HL-60 (cell line): ENCODE measurements around the gene ZDHHC19.
"Not testable (repeated sequence)": the region's sequence is repeated elsewhere in the genome, so short reads cannot be mapped to it uniquely, and the experiment has no call there.

Experiments
- DNase-seq, 2 experiments: peaks; one replicate each; pipeline ENCODE4 v3.0.0-alpha.2; 2010 to 2020; ENCODE audit warnings: low read depth in 1 of 2, low spot score in 1 of 2
- H3K27ac ChIP-seq: fragments of 250-450 bp; sonication (Bioruptor Pico); replicated peaks from 2 replicates; pipeline ENCODE4 v1.5.1; 2020; ENCODE audit warnings: mild to moderate bottlenecking, moderate library complexity
- H3K27me3 ChIP-seq: fragments of 250-450 bp; sonication (Bioruptor Pico); 2 replicates; pipeline ENCODE4 v1.5.1; 2021; ENCODE audit warnings: mild to moderate bottlenecking, moderate library complexity; ENCODE audit not compliant: insufficient read depth, poor library complexity, severe bottlenecking
- H3K4me3 ChIP-seq: replicated peaks from 2 replicates; pipeline ENCODE4 v1.5.1; 2011; ENCODE audit warnings: mild to moderate bottlenecking, control low read depth, low read length; ENCODE audit not compliant: insufficient read depth
- GABPA ChIP-seq: IDR thresholded peaks from 2 replicates; pipeline ENCODE4 v1.6.1; 2012; ENCODE audit warnings: low read depth
- POLR2AphosphoS5 ChIP-seq: IDR thresholded peaks from 2 replicates; pipeline ENCODE4 v1.6.1; 2012; ENCODE audit warnings: low read depth
- SPI1 ChIP-seq: IDR thresholded peaks from 2 replicates; pipeline ENCODE4 v1.6.1; 2012; ENCODE audit warnings: low read depth, mild to moderate bottlenecking, borderline replicate concordance
- TF ChIP-seq, protein P1 (sequence below): IDR thresholded peaks from one replicate; pipeline ENCODE4 v1.5.1; 2011; ENCODE audit warnings: low read length, control low read depth, inconsistent platforms; ENCODE audit not compliant: insufficient read depth
- TF ChIP-seq, protein P2 (sequence below): IDR thresholded peaks from 2 replicates; pipeline ENCODE4 v1.6.1; 2012; ENCODE audit warnings: low read depth; ENCODE audit not compliant: insufficient replicate concordance

Gene ZDHHC19

DNA sequence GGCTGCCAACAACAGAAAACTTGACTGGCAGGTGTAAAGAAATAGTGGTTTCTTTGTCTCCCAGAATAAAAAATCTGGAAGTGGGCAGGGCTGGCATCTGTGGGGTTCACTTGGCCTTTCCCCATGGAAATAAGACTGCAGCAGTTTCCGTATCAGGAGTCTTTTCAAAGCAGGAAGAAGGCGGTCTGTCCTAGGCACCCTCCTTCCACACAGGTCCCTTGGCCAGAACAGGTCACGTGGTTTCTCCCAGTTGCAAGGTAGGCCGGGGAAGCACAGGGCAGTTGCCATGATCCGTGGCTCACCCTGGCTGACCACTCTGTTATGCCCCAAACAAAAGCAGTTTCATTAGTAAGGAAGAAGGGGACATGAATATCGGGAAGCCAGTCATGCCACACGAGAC lies 45.4 kb downstream of the ZDHHC19 start:
- peak in 1 of 2 experiments; percentile 53 for DNase-seq
- TF ChIP-seq, protein P1, sequence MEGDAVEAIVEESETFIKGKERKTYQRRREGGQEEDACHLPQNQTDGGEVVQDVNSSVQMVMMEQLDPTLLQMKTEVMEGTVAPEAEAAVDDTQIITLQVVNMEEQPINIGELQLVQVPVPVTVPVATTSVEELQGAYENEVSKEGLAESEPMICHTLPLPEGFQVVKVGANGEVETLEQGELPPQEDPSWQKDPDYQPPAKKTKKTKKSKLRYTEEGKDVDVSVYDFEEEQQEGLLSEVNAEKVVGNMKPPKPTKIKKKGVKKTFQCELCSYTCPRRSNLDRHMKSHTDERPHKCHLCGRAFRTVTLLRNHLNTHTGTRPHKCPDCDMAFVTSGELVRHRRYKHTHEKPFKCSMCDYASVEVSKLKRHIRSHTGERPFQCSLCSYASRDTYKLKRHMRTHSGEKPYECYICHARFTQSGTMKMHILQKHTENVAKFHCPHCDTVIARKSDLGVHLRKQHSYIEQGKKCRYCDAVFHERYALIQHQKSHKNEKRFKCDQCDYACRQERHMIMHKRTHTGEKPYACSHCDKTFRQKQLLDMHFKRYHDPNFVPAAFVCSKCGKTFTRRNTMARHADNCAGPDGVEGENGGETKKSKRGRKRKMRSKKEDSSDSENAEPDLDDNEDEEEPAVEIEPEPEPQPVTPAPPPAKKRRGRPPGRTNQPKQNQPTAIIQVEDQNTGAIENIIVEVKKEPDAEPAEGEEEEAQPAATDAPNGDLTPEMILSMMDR = no peak
- TF ChIP-seq GABPA (no peak), SPI1 (no peak), POLR2AphosphoS5 (no peak)
- TF ChIP-seq, protein P2, sequence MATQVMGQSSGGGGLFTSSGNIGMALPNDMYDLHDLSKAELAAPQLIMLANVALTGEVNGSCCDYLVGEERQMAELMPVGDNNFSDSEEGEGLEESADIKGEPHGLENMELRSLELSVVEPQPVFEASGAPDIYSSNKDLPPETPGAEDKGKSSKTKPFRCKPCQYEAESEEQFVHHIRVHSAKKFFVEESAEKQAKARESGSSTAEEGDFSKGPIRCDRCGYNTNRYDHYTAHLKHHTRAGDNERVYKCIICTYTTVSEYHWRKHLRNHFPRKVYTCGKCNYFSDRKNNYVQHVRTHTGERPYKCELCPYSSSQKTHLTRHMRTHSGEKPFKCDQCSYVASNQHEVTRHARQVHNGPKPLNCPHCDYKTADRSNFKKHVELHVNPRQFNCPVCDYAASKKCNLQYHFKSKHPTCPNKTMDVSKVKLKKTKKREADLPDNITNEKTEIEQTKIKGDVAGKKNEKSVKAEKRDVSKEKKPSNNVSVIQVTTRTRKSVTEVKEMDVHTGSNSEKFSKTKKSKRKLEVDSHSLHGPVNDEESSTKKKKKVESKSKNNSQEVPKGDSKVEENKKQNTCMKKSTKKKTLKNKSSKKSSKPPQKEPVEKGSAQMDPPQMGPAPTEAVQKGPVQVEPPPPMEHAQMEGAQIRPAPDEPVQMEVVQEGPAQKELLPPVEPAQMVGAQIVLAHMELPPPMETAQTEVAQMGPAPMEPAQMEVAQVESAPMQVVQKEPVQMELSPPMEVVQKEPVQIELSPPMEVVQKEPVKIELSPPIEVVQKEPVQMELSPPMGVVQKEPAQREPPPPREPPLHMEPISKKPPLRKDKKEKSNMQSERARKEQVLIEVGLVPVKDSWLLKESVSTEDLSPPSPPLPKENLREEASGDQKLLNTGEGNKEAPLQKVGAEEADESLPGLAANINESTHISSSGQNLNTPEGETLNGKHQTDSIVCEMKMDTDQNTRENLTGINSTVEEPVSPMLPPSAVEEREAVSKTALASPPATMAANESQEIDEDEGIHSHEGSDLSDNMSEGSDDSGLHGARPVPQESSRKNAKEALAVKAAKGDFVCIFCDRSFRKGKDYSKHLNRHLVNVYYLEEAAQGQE = no peak
- Histone ChIP-seq H3K4me3 (no peak overlapping the region), H3K27ac (peak overlapping the region; percentile 24), H3K27me3 (no peaks in the 10 kb centered on the region)

DNA sequence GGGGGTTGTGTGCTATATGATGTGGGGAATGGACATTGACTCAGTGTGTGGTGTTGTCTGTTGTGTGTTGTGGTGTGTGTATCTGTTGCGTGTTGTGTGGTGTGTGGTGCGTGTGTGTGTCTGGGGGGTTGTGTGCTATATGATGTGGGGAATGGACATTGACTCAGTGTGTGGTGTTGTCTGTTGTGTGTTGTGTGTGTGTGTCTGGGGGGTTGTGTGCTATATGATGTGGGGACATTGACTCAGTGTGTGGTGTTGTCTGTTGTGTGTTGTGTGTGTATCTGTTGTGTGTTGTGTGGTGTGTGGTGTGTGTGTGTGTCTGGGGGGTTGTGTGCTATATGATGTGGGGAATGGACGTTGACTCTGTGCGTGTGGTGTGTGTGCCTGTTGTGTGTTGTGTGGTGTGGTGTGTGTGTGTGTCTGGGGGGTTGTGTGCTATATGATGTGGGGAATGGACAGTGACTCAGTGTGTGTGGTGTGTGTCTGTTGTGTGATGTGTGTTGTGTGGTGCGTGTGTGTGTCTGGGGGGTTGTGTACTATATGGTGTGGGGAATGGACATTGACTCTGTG lies 46.1 kb downstream of the ZDHHC19 start:
- peak overlapping the region; percentile 89 for H3K27ac ChIP-seq
- peak overlapping the region; percentile 29 for H3K4me3 ChIP-seq
- H3K27me3 ChIP-seq, DNase-seq: not testable (repeated sequence)

DNA sequence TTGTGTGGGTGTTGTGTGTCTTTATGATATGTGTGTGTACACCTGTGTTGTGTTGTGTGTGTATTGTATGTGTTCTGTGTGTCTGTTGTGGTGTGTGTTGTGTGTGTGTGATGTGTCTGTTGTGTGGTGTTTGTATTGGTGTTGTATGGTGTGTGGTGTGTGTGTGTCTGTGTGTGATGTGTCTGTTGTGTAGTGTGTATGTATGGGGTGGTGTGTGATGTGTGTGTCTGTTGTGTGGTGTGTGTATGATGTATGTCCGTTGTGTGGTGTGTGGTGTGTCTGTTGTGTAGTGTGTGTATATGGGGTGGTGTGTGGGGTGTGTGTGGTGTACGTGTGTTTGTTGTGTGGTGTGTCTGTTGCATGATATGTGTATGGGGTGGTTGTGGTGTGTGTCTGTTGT lies 46.6 kb downstream of the ZDHHC19 start:
- no peak for TF ChIP-seq GABPA
- TF ChIP-seq, protein P2 = no peak
- TF ChIP-seq, protein P1 = no peak
- no peak for TF ChIP-seq SPI1
- no peak for TF ChIP-seq POLR2AphosphoS5
- H3K27me3 ChIP-seq = no peaks in the 10 kb centered on the region
- no peak for DNase-seq
- peak overlapping the region; percentile 89 for H3K27ac ChIP-seq
- peak overlapping the region; percentile 29 for H3K4me3 ChIP-seq

DNA sequence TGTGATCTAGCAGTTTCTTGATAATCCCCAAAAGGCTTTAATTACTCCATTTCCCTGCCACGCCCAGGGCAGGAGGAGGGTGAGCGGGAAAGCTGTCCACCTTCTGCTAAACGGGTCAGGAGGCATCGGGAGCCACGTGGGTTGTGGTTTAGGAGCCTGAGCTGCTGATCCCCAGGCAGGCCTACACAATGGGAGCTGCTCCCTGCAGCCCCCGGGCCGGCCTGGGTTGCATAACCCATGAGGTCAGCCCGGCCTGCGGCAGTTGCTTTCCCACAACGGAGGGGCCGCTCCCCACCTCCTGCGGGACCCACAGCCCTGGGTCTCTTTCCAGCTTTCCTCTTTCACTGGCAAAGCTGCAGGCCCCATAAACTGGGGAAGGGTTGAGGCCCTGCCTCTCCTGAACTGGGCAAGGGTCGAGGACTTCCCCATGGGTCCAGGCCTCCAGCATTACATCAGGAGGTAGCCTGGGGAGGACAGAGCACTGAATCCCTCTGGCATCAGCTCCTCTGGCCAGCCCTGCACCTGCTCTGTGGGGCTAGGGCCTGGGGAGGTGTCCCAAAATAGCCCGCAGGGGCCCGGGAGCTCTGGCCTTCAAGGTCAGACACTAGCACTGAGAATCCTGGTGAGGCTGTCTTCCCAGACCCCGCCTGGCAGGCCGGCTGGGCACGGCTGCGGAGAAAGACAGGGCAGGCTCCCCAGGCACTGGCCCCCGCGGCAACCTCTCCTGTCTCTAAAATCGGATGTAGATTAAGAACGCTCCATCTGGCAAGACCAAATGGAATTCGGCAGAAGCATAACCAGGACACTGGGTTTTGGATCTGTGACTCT lies 47.3 kb downstream of the ZDHHC19 start:
- peak overlapping the region; percentile 29 for H3K4me3 ChIP-seq
- peak overlapping the region; percentile 89 for H3K27ac ChIP-seq
- DNase-seq = peak; percentile 90 to 97
- TF ChIP-seq, protein P1 = no peak
- peak; percentile 51; the same call in 1 of the 2 replicates for TF ChIP-seq POLR2AphosphoS5
- TF ChIP-seq SPI1 = 0 out of 2 replicates have a peak, but pooled peaks have one; percentile 8
- H3K27me3 ChIP-seq = no peaks in the 10 kb centered on the region
